Chondrocyte (in vitro differentiated cells): Measurements from ENCODE around the gene SUSD2. TPM values are rescaled to one million over a fixed set of nuclear protein-coding genes. Genes with fewer than 3 reads are reported as not detected.

Source experiments
- DNase-seq: peaks from one replicate; pipeline ENCODE4 v3.0.0; 2021; ENCODE audit warnings: mixed read lengths, low spot score
- H3K27ac Mint-ChIP-seq: one replicate; pipeline ENCODE4 v1.8.0; 2021; ENCODE audit warnings: mild to moderate bottlenecking, moderate library complexity, mixed read lengths; ENCODE audit not compliant: unreplicated experiment
- H3K27me3 Mint-ChIP-seq: 2 replicates; pipeline ENCODE4 v1.8.0; 2021; ENCODE audit warnings: low read depth, mixed read lengths
- H3K36me3 Mint-ChIP-seq: 2 replicates; pipeline ENCODE4 v1.8.0; 2021; ENCODE audit warnings: low read depth, mixed read lengths
- H3K4me1 Mint-ChIP-seq: 2 replicates; pipeline ENCODE4 v1.8.0; 2021; ENCODE audit warnings: low read depth, mild to moderate bottlenecking, mixed read lengths
- H3K4me3 Mint-ChIP-seq: one replicate; pipeline ENCODE4 v1.8.0; 2021; ENCODE audit warnings: mild to moderate bottlenecking, moderate library complexity, mixed read lengths; ENCODE audit not compliant: unreplicated experiment
- H3K9me3 Mint-ChIP-seq: 2 replicates; pipeline ENCODE4 v1.8.0; 2021; ENCODE audit warnings: low read depth, mixed read lengths
- CTCF ChIP-seq: fragments of 200-600 bp; sonication (generic); IDR thresholded peaks from 2 replicates; pipeline ENCODE4 v1.5.0; 2021; ENCODE audit warnings: antibody characterized with exemption, mild to moderate bottlenecking, moderate library complexity
- total RNA-seq: library from RNA; stranded (reverse); gene quantifications from 3 replicates; pipeline ENCODE4 v1.2.1, GENCODE V29; 2021

Gene SUSD2
- total RNA-seq, 1 donor from 2014 or later: 0.65 TPM

GRCh38 chr22:24164243-24164642 lies 17.0 kb upstream of the SUSD2 start:
- DNase-seq: no peak
- Mint-ChIP-seq H3K36me3 (peaks cover 13% of the 10 kb centered on the region), H3K4me3 (no peak overlapping the region), H3K9me3 (no peaks in the 10 kb centered on the region), H3K4me1 (no peaks in the 10 kb centered on the region), H3K27me3 (no peaks in the 10 kb centered on the region), H3K27ac (no peak overlapping the region)
- no peak for TF ChIP-seq CTCF

GRCh38 chr22:24164940-24165339 lies 16.3 kb upstream of the SUSD2 start:
- no peaks in the 10 kb centered on the region for H3K9me3 Mint-ChIP-seq
- H3K36me3 Mint-ChIP-seq: peaks cover 13% of the 10 kb centered on the region
- no peak overlapping the region for H3K27ac Mint-ChIP-seq
- no peak for TF ChIP-seq CTCF
- no peaks in the 10 kb centered on the region for H3K27me3 Mint-ChIP-seq
- H3K4me3 Mint-ChIP-seq: no peak overlapping the region
- no peaks in the 10 kb centered on the region for H3K4me1 Mint-ChIP-seq
- DNase-seq: no peak

GRCh38 chr22:24165673-24166072 lies 15.6 kb upstream of the SUSD2 start:
- Mint-ChIP-seq H3K36me3 (peaks cover 13% of the 10 kb centered on the region), H3K4me1 (no peaks in the 10 kb centered on the region), H3K27ac (no peak overlapping the region), H3K4me3 (no peak overlapping the region), H3K9me3 (no peaks in the 10 kb centered on the region), H3K27me3 (no peaks in the 10 kb centered on the region)
- TF ChIP-seq CTCF: no peak
- no peak for DNase-seq

GRCh38 chr22:24166811-24167210 lies 14.5 kb upstream of the SUSD2 start:
- Mint-ChIP-seq H3K27me3 (no peaks in the 10 kb centered on the region), H3K27ac (no peak overlapping the region), H3K4me1 (no peaks in the 10 kb centered on the region), H3K4me3 (no peak overlapping the region), H3K9me3 (no peaks in the 10 kb centered on the region), H3K36me3 (peaks cover 16% of the 10 kb centered on the region)
- DNase-seq: no peak
- TF ChIP-seq CTCF: no peak

GRCh38 chr22:24169439-24170058 lies 11.7 kb upstream of the SUSD2 start:
- no peaks in the 10 kb centered on the region for H3K27me3 Mint-ChIP-seq
- no peak for TF ChIP-seq CTCF
- H3K4me1 Mint-ChIP-seq: no peaks in the 10 kb centered on the region
- H3K36me3 Mint-ChIP-seq: peaks cover 14% of the 10 kb centered on the region
- no peaks in the 10 kb centered on the region for H3K9me3 Mint-ChIP-seq
- H3K27ac Mint-ChIP-seq: no peak overlapping the region
- DNase-seq: no peak
- no peak overlapping the region for H3K4me3 Mint-ChIP-seq
